Fibroblast of skin of left quadriceps (primary cell): ENCODE measurements around the gene PEX13.

ENCODE experiments used
- DNase-seq, 2 experiments: peaks; one replicate each; pipeline ENCODE4 v3.0.0-alpha.2; 2013; ENCODE audit warnings: low read depth in 2 of 2

PEX13 gene

DNA sequence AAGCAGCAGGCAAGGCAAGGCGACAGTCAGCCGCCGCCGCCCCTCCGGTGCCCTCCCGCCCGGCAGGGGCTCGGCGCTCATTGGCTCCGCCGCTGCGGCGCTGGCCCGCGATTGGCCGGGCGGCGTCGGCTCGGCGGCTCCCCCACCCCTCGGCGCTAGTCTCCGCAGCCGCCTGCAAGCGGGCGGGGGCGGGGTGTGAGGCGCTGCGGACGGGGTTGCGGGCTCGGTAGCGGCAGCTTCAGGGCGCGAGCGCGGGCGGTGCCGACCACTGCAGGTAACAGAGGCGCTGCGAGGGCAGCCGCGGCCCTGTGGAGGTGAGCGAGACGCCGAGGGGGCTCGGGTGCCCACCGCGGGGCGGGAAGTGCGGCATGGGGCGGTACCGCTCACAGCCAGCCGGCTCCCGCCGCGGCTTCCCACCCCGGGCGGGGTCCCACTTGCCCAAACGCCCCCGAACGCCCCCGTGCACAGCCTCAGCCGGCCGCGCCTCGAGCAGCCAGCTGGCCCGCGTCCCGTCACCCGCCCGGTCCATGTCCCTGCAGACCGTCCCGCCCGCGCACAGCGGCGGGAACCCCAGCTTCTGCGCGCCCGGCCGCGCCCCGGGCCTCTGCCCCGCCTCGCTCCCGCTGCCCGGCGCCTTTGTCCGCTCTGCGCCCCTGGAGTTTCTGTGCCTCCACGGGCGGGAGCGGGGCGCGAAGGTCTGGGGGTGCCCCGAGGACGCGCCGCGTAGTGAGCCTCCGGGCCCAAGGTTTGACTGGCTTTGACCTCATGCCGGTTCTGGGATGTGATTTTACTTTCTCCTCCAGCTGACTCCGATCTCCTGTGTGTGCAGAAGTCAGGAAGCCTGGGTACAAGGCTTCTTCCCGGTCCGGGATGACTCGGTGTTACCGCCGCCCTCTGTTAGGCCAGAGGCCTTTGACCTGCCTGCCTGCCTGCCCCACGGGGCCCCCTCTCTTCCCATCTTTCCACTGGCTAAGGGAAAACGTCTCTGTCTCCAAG, 48.5 kb downstream of the PEX13 start, which contains the start of gene SANBR:
TSS of gene SANBR (plus strand) at position 158 of the 996 bp plus-strand sequence. CDS start 4,480 bp downstream, outside the sequence.
- DNase-seq, result peak; percentile 49 to 51

GRCh38 chr2:61074100-61074499, 56.6 kb downstream of the PEX13 start:
- no peak for DNase-seq

DNA sequence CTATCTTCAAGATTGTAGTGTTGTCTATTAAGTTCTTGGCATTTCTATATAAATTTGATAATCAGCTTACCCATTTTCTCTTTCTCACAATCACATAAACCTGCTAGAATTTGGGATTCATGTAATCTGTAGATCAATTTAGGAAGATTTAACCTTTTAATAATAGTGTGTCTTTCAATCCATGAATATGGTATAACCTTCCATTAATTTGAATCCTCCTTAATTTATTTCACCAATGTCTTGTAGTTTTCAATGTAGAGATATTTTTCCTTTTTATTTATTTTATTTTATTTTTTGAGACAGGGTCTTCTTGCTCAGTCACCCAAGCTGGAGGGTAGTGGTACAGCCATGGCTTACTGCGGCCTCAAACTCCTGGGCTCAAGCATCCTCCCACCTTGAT, 68.4 kb downstream of the PEX13 start:
- no peak for DNase-seq

GRCh38 chr2:61089797-61090196, 72.3 kb downstream of the PEX13 start:
- DNase-seq, result no peak

- no peak for DNase-seq
These were observed 72.9 kb downstream of the PEX13 start for GRCh38 chr2:61090386-61090921.

DNA sequence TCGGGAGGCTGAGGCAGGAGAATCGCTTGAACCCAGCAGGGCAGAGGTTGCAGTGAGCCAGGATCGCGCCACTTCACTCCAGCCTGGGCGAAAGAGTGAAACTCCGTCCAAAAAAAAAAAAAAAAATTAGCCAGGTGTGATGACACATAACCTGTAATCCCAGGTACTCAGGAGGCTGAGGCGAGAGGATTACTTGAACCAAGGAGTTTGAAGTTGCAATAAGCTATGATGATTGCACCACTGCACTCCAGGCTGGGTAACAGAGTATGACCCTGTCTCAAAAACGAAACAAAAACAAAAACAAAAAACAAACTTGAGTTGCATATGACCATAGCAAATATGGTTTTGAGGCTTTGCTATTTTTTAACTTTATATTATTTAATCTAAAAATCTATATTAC, 74.0 kb downstream of the PEX13 start:
- DNase-seq, result no peak

DNA sequence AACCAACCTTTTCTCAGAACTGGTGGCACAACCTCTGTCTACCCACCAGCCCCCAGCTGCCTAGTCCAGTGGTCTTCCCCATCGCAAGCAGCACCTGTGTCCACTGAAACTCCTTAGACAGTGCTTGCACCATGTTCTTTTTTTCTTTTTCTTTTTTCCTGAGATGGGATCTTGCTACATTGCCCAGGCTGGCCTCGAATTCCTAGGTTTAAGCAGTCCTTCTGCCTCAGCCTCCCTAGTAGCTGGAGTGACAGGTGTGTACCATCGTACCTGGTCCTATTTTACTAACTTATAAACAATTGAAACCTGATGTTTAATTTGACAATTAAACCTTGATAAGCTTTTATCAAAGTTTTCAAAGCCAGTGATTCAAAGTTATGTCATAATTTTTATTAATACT, 78.9 kb downstream of the PEX13 start:
- no peak for DNase-seq

GRCh38 chr2:61100801-61101200, 83.3 kb downstream of the PEX13 start:
- no peak for DNase-seq
